SK-N-SH (cell line): ENCODE results near the gene ME3. TPM values are rescaled to one million over a fixed set of nuclear protein-coding genes. Genes with fewer than 3 reads are reported as not detected.

Experiments
- CTCF ChIA-PET: fragments of 300-600, 350-600 bp; formaldehyde crosslinking; extraction: SDS; loops from one replicate; lab custom pipeline; 2021; lab: Yijun Ruan, JAX
- POLR2A ChIA-PET: fragments of 350-600 bp; sonication (Branson Sonifier 250); formaldehyde crosslinking; extraction: SDS; loops from one replicate; lab custom pipeline; 2020; ENCODE audit warnings: antibody characterized with exemption, inconsistent platforms; lab: Yijun Ruan, JAX
- DNase-seq: peaks from one replicate; pipeline ENCODE4 v3.0.0; 2012
- H2AFZ ChIP-seq: fragments of 200-600 bp; sonication (generic); 2 replicates; pipeline ENCODE4 v1.8.1; 2016; ENCODE audit warnings: antibody characterized with exemption, mild to moderate bottlenecking, low read depth
- H3F3A ChIP-seq: fragments of 200-600 bp; sonication (generic); replicated peaks from 2 replicates; pipeline ENCODE3; 2016; ENCODE audit warnings: antibody characterized with exemption, mild to moderate bottlenecking; ENCODE audit not compliant: insufficient read depth
- H3K27ac ChIP-seq, 2 experiments: fragments of 200-500 bp in 1 of 2; fragments of 200-600 bp in 1 of 2; sonication (Bioruptor generic) in 1 of 2; sonication (generic), shearing (Covaris generic) in 1 of 2; 2 replicates each; pipeline versions ENCODE4 v1.5.1 to v1.6.1; 2014 to 2016; ENCODE audit warnings: low read depth in 2 of 2, inconsistent platforms in 1 of 2, low read length in 1 of 2, mild to moderate bottlenecking in 1 of 2, mixed read lengths in 1 of 2
- H3K27me3 ChIP-seq: fragments of 200-600 bp; sonication (generic), shearing (Covaris generic); 2 replicates; pipeline ENCODE4 v1.6.1; 2016; ENCODE audit warnings: mixed run types; ENCODE audit not compliant: insufficient read depth
- H3K36me3 ChIP-seq, 2 experiments: fragments of 200-500 bp in 1 of 2; fragments of 200-600 bp in 1 of 2; sonication (Bioruptor generic) in 1 of 2; sonication (generic) in 1 of 2; replicated peaks in 1 of 2; 2 replicates each; pipeline versions ENCODE3 to v1.5.1; 2014 to 2016; ENCODE audit warnings: low read length in 1 of 2, mild to moderate bottlenecking in 1 of 2; ENCODE audit not compliant: insufficient read depth in 2 of 2, control insufficient read depth in 1 of 2
- H3K4me1 ChIP-seq, 2 experiments: fragments of 200-500 bp in 1 of 2; fragments of 200-600 bp in 1 of 2; sonication (Bioruptor generic) in 1 of 2; sonication (generic), shearing (Covaris generic) in 1 of 2; 2 replicates each; pipeline versions ENCODE4 v1.5.1 to v1.6.1; 2014 to 2016; ENCODE audit warnings: low read depth in 1 of 2, low read length in 1 of 2, mixed run types in 1 of 2; ENCODE audit not compliant: insufficient read depth in 2 of 2, control insufficient read depth in 1 of 2
- H3K4me2 ChIP-seq: fragments of 200-600 bp; sonication (generic), shearing (Covaris generic); 2 replicates; pipeline ENCODE4 v1.6.1; 2017; ENCODE audit warnings: mixed run types
- H3K4me3 ChIP-seq, 2 experiments: fragments of 200-500 bp in 1 of 2; fragments of 200-600 bp in 1 of 2; sonication (Bioruptor generic) in 1 of 2; sonication (generic), shearing (Covaris generic) in 1 of 2; 2 replicates each; pipeline versions ENCODE4 v1.5.1 to v1.8.1; 2014 to 2016; ENCODE audit warnings: low read depth in 2 of 2, inconsistent platforms in 1 of 2, low read length in 1 of 2, mild to moderate bottlenecking in 1 of 2, mixed read lengths in 1 of 2, moderate library complexity in 1 of 2
- H3K79me2 ChIP-seq: fragments of 200-600 bp; sonication (generic); 2 replicates; pipeline ENCODE4 v1.8.1; 2017; ENCODE audit warnings: mild to moderate bottlenecking; ENCODE audit not compliant: insufficient read depth
- H3K9ac ChIP-seq: fragments of 200-600 bp; sonication (generic); 2 replicates; pipeline ENCODE4 v1.6.1; 2017; ENCODE audit warnings: mixed run types
- H3K9me2 ChIP-seq: fragments of 200-600 bp; sonication (generic); 2 replicates; pipeline ENCODE4 v1.6.1; 2017; ENCODE audit warnings: mixed run types
- H3K9me3 ChIP-seq: fragments of 200-600 bp; sonication (generic); 2 replicates; pipeline ENCODE4 v1.6.1; 2017; ENCODE audit warnings: mixed run types, mild to moderate bottlenecking, moderate library complexity
- H4K20me1 ChIP-seq: fragments of 200-600 bp; sonication (generic); 2 replicates; pipeline ENCODE4 v1.6.1; 2017; ENCODE audit warnings: mild to moderate bottlenecking, mixed run types; ENCODE audit not compliant: insufficient read depth
- FOSL2 ChIP-seq: IDR thresholded peaks from 2 replicates; pipeline ENCODE4 v1.4.0; 2012; ENCODE audit warnings: low read depth, mild to moderate bottlenecking, moderate library complexity, borderline replicate concordance
- FOXJ3 ChIP-seq: sonication (generic); formaldehyde crosslinking; IDR thresholded peaks from 2 replicates; pipeline ENCODE4 v1.5.1; 2020; ENCODE audit warnings: mild to moderate bottlenecking, missing genetic modification reagents
- GABPA ChIP-seq: IDR thresholded peaks from 2 replicates; pipeline ENCODE4 v1.4.0; 2012; ENCODE audit warnings: low read depth, mild to moderate bottlenecking
- GATA2 ChIP-seq: sonication (generic); formaldehyde crosslinking; IDR thresholded peaks from 2 replicates; pipeline ENCODE4 v1.5.0; 2020; ENCODE audit warnings: mild to moderate bottlenecking, missing genetic modification reagents
- JUND ChIP-seq: IDR thresholded peaks from 2 replicates; pipeline ENCODE4 v1.4.0; 2012
- MEF2A ChIP-seq: IDR thresholded peaks from 2 replicates; pipeline ENCODE4 v1.4.0; 2012; ENCODE audit warnings: low read depth, borderline replicate concordance
- NFIC ChIP-seq: IDR thresholded peaks from 2 replicates; pipeline ENCODE4 v1.4.0; 2012; ENCODE audit warnings: borderline replicate concordance
- POLR2AphosphoS5 ChIP-seq: IDR thresholded peaks from 2 replicates; pipeline ENCODE4 v1.6.1; 2012; ENCODE audit warnings: low read depth, low read length
- RAD21 ChIP-seq: IDR thresholded peaks from 2 replicates; pipeline ENCODE4 v1.6.1; 2012; ENCODE audit warnings: mild to moderate bottlenecking, low read length
- TAF1 ChIP-seq: IDR thresholded peaks from 2 replicates; pipeline ENCODE4 v1.6.1; 2012; ENCODE audit warnings: low read depth, mild to moderate bottlenecking, low read length, moderate library complexity, borderline replicate concordance
- TCF12 ChIP-seq: IDR thresholded peaks from 2 replicates; pipeline ENCODE4 v1.4.0; 2012
- WGBS: methylation state at CpG from one replicate; pipeline ENCODE4 v1.1.6; 2017; ENCODE audit warnings: low lambda C conversion rate; 5-methylcytosine and 5-hydroxymethylcytosine counted together
- polyA plus RNA-seq, 3 experiments: library from polyadenylated mRNA; depleted of rRNA; stranded (reverse); fragments of >200 nt; gene quantifications; 2 replicates each; pipeline ENCODE4 v1.2.3, GENCODE V29; 2012
- TF ChIP-seq, protein P1 (sequence below): IDR thresholded peaks from 2 replicates; pipeline ENCODE4 v1.4.0; 2012; ENCODE audit warnings: low read depth
- TF ChIP-seq, protein P2 (sequence below): IDR thresholded peaks from 2 replicates; pipeline ENCODE4 v1.4.0; 2012; ENCODE audit warnings: low read depth, borderline replicate concordance
- TF ChIP-seq, protein P3 (sequence below): fragments of 150-350 bp; IDR thresholded peaks from 2 replicates; pipeline ENCODE4 v1.6.1; 2017; ENCODE audit warnings: antibody characterized with exemption, low read length, low read depth, borderline replicate concordance
- TF ChIP-seq, protein P4 (sequence below): fragments of 200-600 bp; sonication (generic); IDR thresholded peaks from 2 replicates; pipeline ENCODE4 v1.6.1; 2017; ENCODE audit warnings: antibody characterized with exemption, mild to moderate bottlenecking, moderate library complexity
- TF ChIP-seq, protein P5 (sequence below): fragments of 150-350 bp; IDR thresholded peaks from 2 replicates; pipeline ENCODE4 v1.6.1; 2016; ENCODE audit warnings: mild to moderate bottlenecking, low read depth, low read length

ME3 gene
- polyA plus RNA-seq, 1 of the 3 experiments (the other 2 are of a cell fraction), result 22.0 TPM

DNA sequence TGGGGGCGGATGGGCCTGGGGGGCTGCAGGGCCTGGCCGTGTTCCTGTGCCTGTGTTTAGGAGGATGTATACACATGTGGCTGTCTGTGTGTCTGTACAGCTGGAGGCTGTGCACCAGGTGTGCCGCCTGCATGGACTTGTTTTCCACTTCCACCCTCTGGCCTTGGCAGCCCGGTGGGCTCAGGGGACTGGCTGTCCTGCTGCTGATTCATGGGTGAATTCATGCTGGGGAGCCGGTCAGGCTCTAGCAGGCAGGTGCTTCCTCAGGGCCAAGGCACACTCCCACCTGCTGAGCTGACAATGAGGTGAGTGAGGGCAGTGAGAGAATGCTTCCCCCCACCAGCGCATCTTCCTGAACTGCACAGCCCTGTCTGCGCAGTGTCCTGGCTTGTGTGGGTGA is 209.3 kb downstream of the ME3 start:
- Histone ChIP-seq H3K27ac (no peak overlapping the region), H3K4me2 (no peak overlapping the region), H2AFZ (no peak overlapping the region), H4K20me1 (no peaks in the 10 kb centered on the region), H3K9me3 (no peaks in the 10 kb centered on the region), H3K36me3 (no peaks in the 10 kb centered on the region), H3K9me2 (no peaks in the 10 kb centered on the region), H3F3A (peaks cover 7% of the 10 kb centered on the region), H3K4me3 (no peak overlapping the region), H3K79me2 (no peaks in the 10 kb centered on the region), H3K27me3 (no peaks in the 10 kb centered on the region), H3K4me1 (peaks cover 2 to 21% of the 10 kb centered on the region in 2 experiments; a peak in 3 of 4 replicates), H3K9ac (no peak overlapping the region)
- DNase-seq, result no peak
- ChIA-PET POLR2A (no interaction called here), CTCF (no interaction called here)
- TF ChIP-seq, protein P1, sequence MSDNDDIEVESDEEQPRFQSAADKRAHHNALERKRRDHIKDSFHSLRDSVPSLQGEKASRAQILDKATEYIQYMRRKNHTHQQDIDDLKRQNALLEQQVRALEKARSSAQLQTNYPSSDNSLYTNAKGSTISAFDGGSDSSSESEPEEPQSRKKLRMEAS, result no peak
- TF ChIP-seq, protein P2, sequence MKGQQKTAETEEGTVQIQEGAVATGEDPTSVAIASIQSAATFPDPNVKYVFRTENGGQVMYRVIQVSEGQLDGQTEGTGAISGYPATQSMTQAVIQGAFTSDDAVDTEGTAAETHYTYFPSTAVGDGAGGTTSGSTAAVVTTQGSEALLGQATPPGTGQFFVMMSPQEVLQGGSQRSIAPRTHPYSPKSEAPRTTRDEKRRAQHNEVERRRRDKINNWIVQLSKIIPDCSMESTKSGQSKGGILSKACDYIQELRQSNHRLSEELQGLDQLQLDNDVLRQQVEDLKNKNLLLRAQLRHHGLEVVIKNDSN, result no peak
- TF ChIP-seq POLR2AphosphoS5, result no peak
- no peak for TF ChIP-seq NFIC
- TF ChIP-seq, protein P3, sequence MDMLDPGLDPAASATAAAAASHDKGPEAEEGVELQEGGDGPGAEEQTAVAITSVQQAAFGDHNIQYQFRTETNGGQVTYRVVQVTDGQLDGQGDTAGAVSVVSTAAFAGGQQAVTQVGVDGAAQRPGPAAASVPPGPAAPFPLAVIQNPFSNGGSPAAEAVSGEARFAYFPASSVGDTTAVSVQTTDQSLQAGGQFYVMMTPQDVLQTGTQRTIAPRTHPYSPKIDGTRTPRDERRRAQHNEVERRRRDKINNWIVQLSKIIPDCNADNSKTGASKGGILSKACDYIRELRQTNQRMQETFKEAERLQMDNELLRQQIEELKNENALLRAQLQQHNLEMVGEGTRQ, result no peak
- TF ChIP-seq RAD21, result no peak
- TF ChIP-seq GABPA, result no peak
- no peak for TF ChIP-seq TAF1
- TF ChIP-seq MEF2A, result no peak
- TF ChIP-seq, protein P4, sequence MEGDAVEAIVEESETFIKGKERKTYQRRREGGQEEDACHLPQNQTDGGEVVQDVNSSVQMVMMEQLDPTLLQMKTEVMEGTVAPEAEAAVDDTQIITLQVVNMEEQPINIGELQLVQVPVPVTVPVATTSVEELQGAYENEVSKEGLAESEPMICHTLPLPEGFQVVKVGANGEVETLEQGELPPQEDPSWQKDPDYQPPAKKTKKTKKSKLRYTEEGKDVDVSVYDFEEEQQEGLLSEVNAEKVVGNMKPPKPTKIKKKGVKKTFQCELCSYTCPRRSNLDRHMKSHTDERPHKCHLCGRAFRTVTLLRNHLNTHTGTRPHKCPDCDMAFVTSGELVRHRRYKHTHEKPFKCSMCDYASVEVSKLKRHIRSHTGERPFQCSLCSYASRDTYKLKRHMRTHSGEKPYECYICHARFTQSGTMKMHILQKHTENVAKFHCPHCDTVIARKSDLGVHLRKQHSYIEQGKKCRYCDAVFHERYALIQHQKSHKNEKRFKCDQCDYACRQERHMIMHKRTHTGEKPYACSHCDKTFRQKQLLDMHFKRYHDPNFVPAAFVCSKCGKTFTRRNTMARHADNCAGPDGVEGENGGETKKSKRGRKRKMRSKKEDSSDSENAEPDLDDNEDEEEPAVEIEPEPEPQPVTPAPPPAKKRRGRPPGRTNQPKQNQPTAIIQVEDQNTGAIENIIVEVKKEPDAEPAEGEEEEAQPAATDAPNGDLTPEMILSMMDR, result no peak
- TF ChIP-seq JUND, result no peak
- TF ChIP-seq GATA2 (CRISPR knock-in tag), result no peak
- TF ChIP-seq, protein P5, sequence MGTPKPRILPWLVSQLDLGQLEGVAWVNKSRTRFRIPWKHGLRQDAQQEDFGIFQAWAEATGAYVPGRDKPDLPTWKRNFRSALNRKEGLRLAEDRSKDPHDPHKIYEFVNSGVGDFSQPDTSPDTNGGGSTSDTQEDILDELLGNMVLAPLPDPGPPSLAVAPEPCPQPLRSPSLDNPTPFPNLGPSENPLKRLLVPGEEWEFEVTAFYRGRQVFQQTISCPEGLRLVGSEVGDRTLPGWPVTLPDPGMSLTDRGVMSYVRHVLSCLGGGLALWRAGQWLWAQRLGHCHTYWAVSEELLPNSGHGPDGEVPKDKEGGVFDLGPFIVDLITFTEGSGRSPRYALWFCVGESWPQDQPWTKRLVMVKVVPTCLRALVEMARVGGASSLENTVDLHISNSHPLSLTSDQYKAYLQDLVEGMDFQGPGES, result no peak
- TF ChIP-seq FOXJ3 (CRISPR knock-in tag), result no peak
- no peak for TF ChIP-seq TCF12
- no peak for TF ChIP-seq FOSL2
- WGBS, result 98% methylated on average over 5 of the region's 7 CpGs
